HEK293 (cell line): Measurements from ENCODE around the gene AP3S2.

Experiments used
- BCL11B ChIP-seq: fragments of 450-650 bp; formaldehyde crosslinking; IDR thresholded peaks from 2 replicates; pipeline ENCODE4 v1.5.1; 2016; ENCODE audit warnings: low read depth, missing biosample characterization, missing genetic modification characterization
- GLI4 ChIP-seq: fragments of 450-650 bp; formaldehyde crosslinking; IDR thresholded peaks from 2 replicates; pipeline ENCODE4 v1.5.1; 2016; ENCODE audit warnings: missing biosample characterization, missing genetic modification characterization
- HOXA7 ChIP-seq: sonication (generic); formaldehyde crosslinking; IDR thresholded peaks from 2 replicates; pipeline ENCODE4 v1.8.1; 2022; ENCODE audit warnings: missing genetic modification reagents, borderline replicate concordance
- KLF17 ChIP-seq: fragments of 450-650 bp; formaldehyde crosslinking; IDR thresholded peaks from 2 replicates; pipeline ENCODE4 v1.5.1; 2016; ENCODE audit warnings: missing biosample characterization, missing genetic modification characterization
- OVOL3 ChIP-seq: fragments of 450-650 bp; formaldehyde crosslinking; IDR thresholded peaks from 2 replicates; pipeline ENCODE4 v1.5.1; 2016; ENCODE audit warnings: missing biosample characterization, missing genetic modification characterization
- PRDM6 ChIP-seq: fragments of 450-650 bp; formaldehyde crosslinking; IDR thresholded peaks from 2 replicates; pipeline ENCODE4 v1.5.1; 2017; ENCODE audit warnings: missing biosample characterization, missing genetic modification characterization
- SP3 ChIP-seq: fragments of 450-650 bp; formaldehyde crosslinking; IDR thresholded peaks from 2 replicates; pipeline ENCODE4 v1.5.1; 2016; ENCODE audit warnings: missing biosample characterization, missing genetic modification characterization
- TCF7L2 ChIP-seq: IDR thresholded peaks from 2 replicates; pipeline ENCODE4 v1.6.1; 2011; ENCODE audit warnings: low read depth, mild to moderate bottlenecking, inconsistent platforms, low read length, moderate library complexity, borderline replicate concordance
- TRIM28 ChIP-seq: IDR thresholded peaks from 2 replicates; pipeline ENCODE4 v1.6.1; 2011; ENCODE audit warnings: low read length, control low read depth, borderline replicate concordance
- ZBTB10 ChIP-seq: fragments of 450-650 bp; formaldehyde crosslinking; IDR thresholded peaks from 2 replicates; pipeline ENCODE4 v1.5.1; 2016; ENCODE audit warnings: missing biosample characterization, missing genetic modification characterization
- ZBTB6 ChIP-seq: fragments of 450-650 bp; formaldehyde crosslinking; IDR thresholded peaks from 2 replicates; pipeline ENCODE4 v1.5.1; 2017; ENCODE audit warnings: missing biosample characterization, missing genetic modification characterization
- ZFP37 ChIP-seq: fragments of 450-650 bp; formaldehyde crosslinking; IDR thresholded peaks from 2 replicates; pipeline ENCODE4 v1.5.1; 2016; ENCODE audit warnings: missing biosample characterization, missing genetic modification characterization
- ZNF16 ChIP-seq: fragments of 450-650 bp; formaldehyde crosslinking; IDR thresholded peaks from 2 replicates; pipeline ENCODE4 v1.5.1; 2016; ENCODE audit warnings: low read depth, missing biosample characterization, missing genetic modification characterization
- ZNF280C ChIP-seq: fragments of 450-650 bp; formaldehyde crosslinking; IDR thresholded peaks from 2 replicates; pipeline ENCODE4 v1.5.1; 2016; ENCODE audit warnings: missing biosample characterization, missing genetic modification characterization
- ZNF354C ChIP-seq: fragments of 450-650 bp; formaldehyde crosslinking; IDR thresholded peaks from 2 replicates; pipeline ENCODE4 v1.5.1; 2016; ENCODE audit warnings: missing biosample characterization, missing genetic modification characterization, low read depth, borderline replicate concordance
- ZNF391 ChIP-seq: fragments of 450-650 bp; formaldehyde crosslinking; IDR thresholded peaks from 2 replicates; pipeline ENCODE4 v1.5.1; 2016; ENCODE audit warnings: low read depth, missing biosample characterization, missing genetic modification characterization, borderline replicate concordance
- ZNF449 ChIP-seq: fragments of 450-650 bp; formaldehyde crosslinking; IDR thresholded peaks from 2 replicates; pipeline ENCODE4 v1.5.1; 2017; ENCODE audit warnings: missing biosample characterization, mild to moderate bottlenecking, missing genetic modification characterization, moderate library complexity
- ZNF561 ChIP-seq: fragments of 450-650 bp; IDR thresholded peaks from 2 replicates; pipeline ENCODE4 v1.5.1; 2018; ENCODE audit warnings: missing biosample characterization, missing genetic modification characterization, borderline replicate concordance
- ZNF571 ChIP-seq: fragments of 450-650 bp; formaldehyde crosslinking; IDR thresholded peaks from 2 replicates; pipeline ENCODE4 v1.5.0; 2017; ENCODE audit warnings: missing biosample characterization, missing genetic modification characterization
- ZNF623 ChIP-seq: fragments of 450-650 bp; formaldehyde crosslinking; IDR thresholded peaks from 2 replicates; pipeline ENCODE4 v1.5.1; 2016; ENCODE audit warnings: missing biosample characterization, missing genetic modification characterization
- ZNF624 ChIP-seq: fragments of 450-650 bp; formaldehyde crosslinking; IDR thresholded peaks from 2 replicates; pipeline ENCODE4 v1.5.1; 2017; ENCODE audit warnings: missing biosample characterization, missing genetic modification characterization
- ZNF626 ChIP-seq: fragments of 450-650 bp; sonication (Bioruptor Pico); formaldehyde crosslinking; IDR thresholded peaks from 2 replicates; pipeline ENCODE4 v1.5.1; 2018; ENCODE audit warnings: missing biosample characterization, missing genetic modification characterization, inconsistent platforms
- ZNF776 ChIP-seq: fragments of 450-650 bp; formaldehyde crosslinking; IDR thresholded peaks from 2 replicates; pipeline ENCODE4 v1.5.0; 2017; ENCODE audit warnings: missing biosample characterization, missing genetic modification characterization, borderline replicate concordance
- ZNF791 ChIP-seq: fragments of 450-650 bp; formaldehyde crosslinking; IDR thresholded peaks from 2 replicates; pipeline ENCODE4 v1.5.1; 2016; ENCODE audit warnings: missing biosample characterization, missing genetic modification characterization

The AP3S2 gene

GRCh38 chr15:89893696-89894447 lies at the start of gene AP3S2 (continued):
- TF ChIP-seq ZNF280C (tag by site-specific recombination) (no peak), ZNF624 (tag by site-specific recombination) (0 out of 2 replicates have a peak, but pooled peaks have one; percentile 79), ZNF571 (tag by site-specific recombination) (no peak), TCF7L2 (no peak), ZNF776 (no peak), ZNF16 (tag by site-specific recombination) (no peak), ZNF449 (tag by site-specific recombination) (peak; percentile 57), OVOL3 (tag by site-specific recombination) (peak; percentile 88), HOXA7 (no peak), BCL11B (tag by site-specific recombination) (peak; percentile 76), ZNF354C (tag by site-specific recombination) (no peak), PRDM6 (tag by site-specific recombination) (0 out of 2 replicates have a peak, but pooled peaks have one; percentile 29), ZNF626 (tag by site-specific recombination) (no peak; the same call in 1 of the 2 replicates), ZBTB6 (tag by site-specific recombination) (no peak), TRIM28 (peak; percentile 86; the same call in 1 of the 2 replicates), KLF17 (tag by site-specific recombination) (peak; percentile 99), ZNF391 (peak; percentile 95; the same call in 1 of the 2 replicates), ZFP37 (tag by site-specific recombination) (peak; percentile 100), ZNF561 (tag by site-specific recombination) (peak; percentile 84), ZNF791 (no peak), SP3 (peak; percentile 88), ZBTB10 (tag by site-specific recombination) (no peak; the same call in 1 of the 2 replicates), ZNF623 (tag by site-specific recombination) (0 out of 2 replicates have a peak, but pooled peaks have one; percentile 21), GLI4 (tag by site-specific recombination) (peak; percentile 96)
